ENCODE results near the gene KIF6.

KIF6 gene

GRCh38 chr6:39381550-39382140, 343.6 kb downstream of the KIF6 start:
- no peaks in the 10 kb centered on the region for H4K20me1 ChIP-seq (ENCODE audit: insufficient read depth, low read length)

DNA sequence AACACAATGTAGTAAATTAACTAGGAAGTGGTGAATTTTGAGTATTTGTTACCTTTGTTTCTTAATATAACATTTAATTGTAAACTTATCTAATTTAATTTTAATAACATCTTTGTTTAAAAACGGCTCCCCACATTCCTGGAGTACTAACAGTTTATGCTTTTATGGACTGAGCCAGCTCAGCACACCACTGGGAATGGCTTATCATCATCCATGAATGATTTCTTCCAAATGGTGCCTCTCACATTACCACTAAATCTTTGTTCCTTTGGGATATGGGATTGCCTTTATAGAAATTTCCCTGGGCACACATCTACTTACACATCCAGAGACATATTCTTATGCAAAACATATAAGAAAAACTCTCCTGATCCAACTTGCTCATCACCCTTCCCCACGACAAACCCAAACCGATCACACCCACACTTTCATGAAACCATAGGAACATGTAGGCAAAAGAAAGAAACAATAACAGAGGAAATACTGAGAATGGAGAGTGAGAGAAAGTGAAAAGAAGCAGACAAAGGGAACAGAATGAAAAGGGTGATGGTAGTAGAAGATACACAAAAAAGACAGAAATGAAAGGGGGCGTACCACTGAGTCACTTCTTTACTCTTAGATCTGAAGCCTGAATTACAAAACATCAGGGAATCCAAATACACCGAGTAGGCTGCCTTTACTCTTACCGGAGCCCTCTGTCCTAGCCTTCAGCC, 344.2 kb downstream of the KIF6 start:
- no peak overlapping the region for H3K9ac ChIP-seq (ENCODE audit: low read length)
- no peak for TF ChIP-seq EZH2 (IDR thresholded peaks at IDR 0.05; ENCODE audit: borderline replicate concordance, low read length)
- TF ChIP-seq CTCF (IDR thresholded peaks at IDR 0.05; ENCODE audit: low read length) = no peak
- H3K9me2 ChIP-seq (ENCODE audit: low read depth, low read length) = no peaks in the 10 kb centered on the region
- H4K20me1 ChIP-seq (ENCODE audit: insufficient read depth, low read length) = no peaks in the 10 kb centered on the region
- H3K4me3 ChIP-seq (ENCODE audit: low read depth, low read length, poor library complexity, severe bottlenecking) = no peak overlapping the region
- H2AFZ ChIP-seq (ENCODE audit: low read length) = no peak overlapping the region
- H3K9me3 ChIP-seq (ENCODE audit: low read length) = no peaks in the 10 kb centered on the region
- no peaks in the 10 kb centered on the region for H3K27me3 ChIP-seq (ENCODE audit: insufficient read depth, low read length)
- no peaks in the 10 kb centered on the region for H3K79me2 ChIP-seq (ENCODE audit: insufficient read depth, low read length)
- no peaks in the 10 kb centered on the region for H3K36me3 ChIP-seq (ENCODE audit: insufficient read depth, low read length)
- no peaks in the 10 kb centered on the region for H3F3A ChIP-seq (ENCODE audit: insufficient read depth, low read length)
- no peak overlapping the region for H3K4me2 ChIP-seq (ENCODE audit: low read length)
- no peaks in the 10 kb centered on the region for H3K4me1 ChIP-seq (ENCODE audit: insufficient read depth, low read length, severe bottlenecking)
- no peak overlapping the region for H3K27ac ChIP-seq (ENCODE audit: low read depth, low read length, poor library complexity, severe bottlenecking)

More at GRCh38 chr6:39381550-39382140, 343.6 kb downstream of the KIF6 start:
- TF ChIP-seq EZH2 (IDR thresholded peaks at IDR 0.05; ENCODE audit: borderline replicate concordance, low read length) = no peak
- TF ChIP-seq CTCF (IDR thresholded peaks at IDR 0.05; ENCODE audit: low read length) = no peak
- H3K79me2 ChIP-seq (ENCODE audit: insufficient read depth, low read length) = no peaks in the 10 kb centered on the region
- no peaks in the 10 kb centered on the region for H3K9me3 ChIP-seq (ENCODE audit: low read length)
- H3K9ac ChIP-seq (ENCODE audit: low read length) = no peak overlapping the region
- no peak overlapping the region for H3K4me3 ChIP-seq (ENCODE audit: low read depth, low read length, poor library complexity, severe bottlenecking)
- H2AFZ ChIP-seq (ENCODE audit: low read length) = no peak overlapping the region
- H3K4me2 ChIP-seq (ENCODE audit: low read length) = no peak overlapping the region
- no peak overlapping the region for H3K27ac ChIP-seq (ENCODE audit: low read depth, low read length, poor library complexity, severe bottlenecking)
- H3K4me1 ChIP-seq (ENCODE audit: insufficient read depth, low read length, severe bottlenecking) = no peaks in the 10 kb centered on the region
- no peaks in the 10 kb centered on the region for H3K27me3 ChIP-seq (ENCODE audit: insufficient read depth, low read length)
- H3K9me2 ChIP-seq (ENCODE audit: low read depth, low read length) = no peaks in the 10 kb centered on the region
- no peaks in the 10 kb centered on the region for H3F3A ChIP-seq (ENCODE audit: insufficient read depth, low read length)
- no peaks in the 10 kb centered on the region for H3K36me3 ChIP-seq (ENCODE audit: insufficient read depth, low read length)

DNA sequence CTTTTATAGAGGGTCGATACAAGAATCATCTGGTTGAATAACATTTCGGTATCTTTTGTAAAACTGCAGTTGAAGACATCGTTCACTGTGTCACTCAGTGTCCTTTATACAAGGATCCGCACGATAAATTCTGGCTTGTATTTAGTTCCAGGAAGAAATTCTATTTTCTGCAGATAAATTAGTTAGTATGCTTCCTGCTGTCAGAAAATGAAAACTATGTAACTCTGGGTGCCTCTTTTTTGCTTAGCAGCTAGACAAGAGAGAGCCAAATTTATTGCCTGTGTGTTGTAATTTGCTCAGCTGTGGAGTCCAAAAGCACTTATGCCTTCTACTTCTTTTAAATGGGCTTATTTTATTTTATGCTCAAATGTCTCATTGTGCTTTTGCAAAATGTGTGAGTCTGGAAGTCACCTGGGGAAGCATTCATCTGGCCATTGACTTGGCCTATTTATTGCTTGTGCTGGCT, 346.2 kb downstream of the KIF6 start:
- H3K27me3 ChIP-seq (ENCODE audit: insufficient read depth, low read length) = no peaks in the 10 kb centered on the region
- H3K9me3 ChIP-seq (ENCODE audit: low read length) = no peaks in the 10 kb centered on the region
- no peaks in the 10 kb centered on the region for H3K9me2 ChIP-seq (ENCODE audit: low read depth, low read length)
- H3K36me3 ChIP-seq (ENCODE audit: insufficient read depth, low read length) = no peaks in the 10 kb centered on the region
- no peaks in the 10 kb centered on the region for H3K79me2 ChIP-seq (ENCODE audit: insufficient read depth, low read length)
- no peak overlapping the region for H3K9ac ChIP-seq (ENCODE audit: low read length)
- no peak overlapping the region for H3K4me2 ChIP-seq (ENCODE audit: low read length)
- H3K27ac ChIP-seq (ENCODE audit: low read depth, low read length, poor library complexity, severe bottlenecking) = no peak overlapping the region
- H3F3A ChIP-seq (ENCODE audit: insufficient read depth, low read length) = no peaks in the 10 kb centered on the region
- no peak overlapping the region for H2AFZ ChIP-seq (ENCODE audit: low read length)
- H3K4me1 ChIP-seq (ENCODE audit: insufficient read depth, low read length, severe bottlenecking) = no peaks in the 10 kb centered on the region
- no peak overlapping the region for H3K4me3 ChIP-seq (ENCODE audit: low read depth, low read length, poor library complexity, severe bottlenecking)
- no peak for TF ChIP-seq CTCF (IDR thresholded peaks at IDR 0.05; ENCODE audit: low read length)
- no peak for TF ChIP-seq EZH2 (IDR thresholded peaks at IDR 0.05; ENCODE audit: borderline replicate concordance, low read length)
- H4K20me1 ChIP-seq (ENCODE audit: insufficient read depth, low read length) = no peaks in the 10 kb centered on the region

Data from OCI-LY1 (cell line).